Gastroesophageal sphincter (tissue), 4 donors: ENCODE results near the gene SDK2. TPM values are rescaled to one million over a fixed set of nuclear protein-coding genes. Genes with fewer than 3 reads are reported as not detected.

Experiments
- ATAC-seq: fragments of 150-250 bp; one replicate; pipeline ENCODE4 v1.9.1; 2016; ENCODE audit warnings: mild to moderate bottlenecking, moderate library complexity
- H3K27ac ChIP-seq, 4 donors: fragments of 200-600 bp; sonication (generic) in 3 of 4; 1 replicate in 3 of 4; 2 replicates in 1 of 4; pipeline ENCODE4 v1.5.1; 2016 to 2019
- H3K27me3 ChIP-seq: fragments of 200-600 bp; sonication (generic); one replicate; pipeline ENCODE4 v1.5.1; 2019
- H3K36me3 ChIP-seq, 2 donors: fragments of 200-600 bp; sonication (generic); one replicate each; pipeline ENCODE4 v1.5.1; 2019; ENCODE audit warnings: control low read depth in 1 of 2
- H3K4me1 ChIP-seq, 3 donors: fragments of 200-600 bp; sonication (generic); 1 replicate in 2 of 3; 2 replicates in 1 of 3; pipeline ENCODE4 v1.5.1; 2016 to 2019; ENCODE audit warnings: control low read depth in 2 of 3
- H3K4me3 ChIP-seq, 2 donors: fragments of 200-600 bp; sonication (generic); one replicate each; pipeline ENCODE4 v1.5.1; 2019; ENCODE audit warnings: mild to moderate bottlenecking in 1 of 2, moderate library complexity in 1 of 2
- H3K9me3 ChIP-seq, 3 donors: fragments of 200-600 bp; sonication (generic); one replicate each; pipeline ENCODE4 v1.5.1; 2017 to 2019; ENCODE audit warnings: control low read depth in 2 of 3
- CTCF ChIP-seq, 4 experiments: fragments of 200-600 bp in 2 of 4; fragments of 450-650 bp in 2 of 4; sonication (generic) in 1 of 4; IDR thresholded peaks; one replicate each; pipeline ENCODE4 v1.5.1; 2017 to 2019; ENCODE audit warnings: antibody characterized with exemption in 4 of 4, mild to moderate bottlenecking in 2 of 4, moderate library complexity in 2 of 4
- EP300 ChIP-seq: sonication (generic); formaldehyde crosslinking; IDR thresholded peaks from one replicate; pipeline ENCODE4 v1.6.1; 2017; ENCODE audit warnings: antibody characterized with exemption, mild to moderate bottlenecking
- POLR2A ChIP-seq, 2 donors: fragments of 450-650 bp; IDR thresholded peaks; one replicate each; pipeline ENCODE4 v1.6.1; 2017; ENCODE audit warnings: antibody characterized with exemption in 2 of 2, mild to moderate bottlenecking in 2 of 2, moderate library complexity in 1 of 2
- POLR2AphosphoS5 ChIP-seq: sonication (generic); formaldehyde crosslinking; IDR thresholded peaks from one replicate; pipeline ENCODE4 v1.6.1; 2017; ENCODE audit warnings: antibody characterized with exemption
- WGBS, 2 donors: methylation state at CpG; one replicate each; pipeline ENCODE4 v1.1.5; 2018; ENCODE audit warnings: low coverage in 1 of 2; 5-methylcytosine and 5-hydroxymethylcytosine counted together
- total RNA-seq, 4 donors: library from RNA; depleted of rRNA; stranded (reverse); fragments of >200 nt; gene quantifications; one replicate each; pipeline ENCODE4 v1.1.0, GENCODE V29; 2016

The SDK2 gene
- total RNA-seq, 4 donors from 2014 or later = 0.31 to 2.0 (median 0.78) TPM

- ATAC-seq = no peak
- H3K27ac ChIP-seq = no peak overlapping the region
- 75 to 88% methylated on average over 1 of the region's 1 CpG for whole genome bisulfite sequencing, 2 donors
- H3K4me1 ChIP-seq = no peaks in the 10 kb centered on the region
- no peaks in the 10 kb centered on the region for H3K36me3 ChIP-seq
- H3K4me3 ChIP-seq = no peak overlapping the region
- TF ChIP-seq CTCF (IDR thresholded peaks at IDR 0.05) = no peak
- H3K27me3 ChIP-seq = peaks cover 60% of the 10 kb centered on the region
- H3K9me3 ChIP-seq = no peaks in the 10 kb centered on the region
Measured at GRCh38 chr17:73663614-73664013, 19.4 kb upstream of the SDK2 start.

- WGBS, 2 donors = 67 to 70% methylated on average over 4 to 5 of the region's 5 CpGs
- Histone ChIP-seq H3K4me3 (no peak overlapping the region), H3K36me3 (no peaks in the 10 kb centered on the region), H3K4me1 (no peaks in the 10 kb centered on the region), H3K27ac (no peak overlapping the region), H3K9me3 (no peaks in the 10 kb centered on the region), H3K27me3 (peaks cover 51% of the 10 kb centered on the region)
- TF ChIP-seq CTCF (IDR thresholded peaks at IDR 0.05) (no peak), EP300 (no peak), POLR2A (IDR thresholded peaks at IDR 0.05) (no peak), POLR2AphosphoS5 (no peak)
- ATAC-seq = no peak
Measured at GRCh38 chr17:73660366-73660765, 16.1 kb upstream of the SDK2 start.

- Histone ChIP-seq H3K9me3 (peaks cover 0 to 14% (median 0%) of the 10 kb centered on the region in 3 donors), H3K4me3 (no peak overlapping the region), H3K36me3 (no peaks in the 10 kb centered on the region), H3K27me3 (peaks cover 52% of the 10 kb centered on the region), H3K27ac (no peak overlapping the region), H3K4me1 (no peaks in the 10 kb centered on the region)
- TF ChIP-seq CTCF (IDR thresholded peaks at IDR 0.05) (no peak), EP300 (no peak), POLR2A (IDR thresholded peaks at IDR 0.05) (no peak), POLR2AphosphoS5 (no peak)
- WGBS, 2 donors = 70 to 82% methylated on average over 9 to 10 of the region's 12 CpGs
- no peak for ATAC-seq
Measured at GRCh38 chr17:73658821-73659515, 14.7 kb upstream of the SDK2 start.

- Histone ChIP-seq H3K27me3 (peaks cover 51% of the 10 kb centered on the region), H3K36me3 (no peaks in the 10 kb centered on the region), H3K4me1 (no peaks in the 10 kb centered on the region), H3K9me3 (peaks cover 0 to 27% (median 0%) of the 10 kb centered on the region in 3 donors), H3K27ac (no peak overlapping the region), H3K4me3 (no peak overlapping the region)
- ATAC-seq = no peak
- TF ChIP-seq EP300 (no peak), CTCF (IDR thresholded peaks at IDR 0.05) (peak in 3 of 4 experiments; percentile 7 to 50 (median 38))
- WGBS, 2 donors = 5 to 19% methylated on average over 6 to 11 of the region's 11 CpGs
Measured at GRCh38 chr17:73657473-73658116, 13.3 kb upstream of the SDK2 start.

GRCh38 chr17:73654241-73654640 is 10.0 kb upstream of the SDK2 start:
- 90 to 98% methylated on average over 5 of the region's 5 CpGs for WGBS, 2 donors
- peaks cover 60% of the 10 kb centered on the region for H3K27me3 ChIP-seq
- H3K9me3 ChIP-seq = peaks cover 0 to 29% (median 0%) of the 10 kb centered on the region in 3 donors
- no peaks in the 10 kb centered on the region for H3K4me1 ChIP-seq
- ATAC-seq = no peak
- no peaks in the 10 kb centered on the region for H3K36me3 ChIP-seq
- no peak for TF ChIP-seq POLR2AphosphoS5
- no peak for TF ChIP-seq CTCF (IDR thresholded peaks at IDR 0.05)
- TF ChIP-seq EP300 = no peak
- TF ChIP-seq POLR2A (IDR thresholded peaks at IDR 0.05) = no peak
- H3K27ac ChIP-seq = no peak overlapping the region
- no peak overlapping the region for H3K4me3 ChIP-seq
